HepG2 (cell line): ENCODE data around the gene CNPY4. TPM values are rescaled to one million over a fixed set of nuclear protein-coding genes. Genes with fewer than 3 reads are reported as not detected.

Experiments
- ARNT ChIP-seq: fragments of 450-650 bp; IDR thresholded peaks from 2 replicates; pipeline ENCODE4 v1.6.1; 2017
- ATF4 ChIP-seq, 2 experiments: fragments of 450-650 bp in 1 of 2; sonication (generic) in 1 of 2; formaldehyde crosslinking; IDR thresholded peaks; 2 replicates each; pipeline versions ENCODE4 v1.5.0 to v1.8.0; 2020 to 2022; ENCODE audit warnings: mild to moderate bottlenecking in 1 of 2, missing genetic modification reagents in 1 of 2
- CREM ChIP-seq, 2 experiments: sonication (generic) in 1 of 2; formaldehyde crosslinking in 1 of 2; IDR thresholded peaks; 2 replicates each; pipeline versions ENCODE4 v1.4.0 to v1.6.1; 2016 to 2020; ENCODE audit warnings: antibody characterized with exemption in 1 of 2, mild to moderate bottlenecking in 1 of 2, missing genetic modification reagents in 1 of 2
- FOXC1 ChIP-seq: sonication (generic); formaldehyde crosslinking; IDR thresholded peaks from 2 replicates; pipeline ENCODE4 v1.8.0; 2022; ENCODE audit warnings: mild to moderate bottlenecking, missing genetic modification reagents, borderline replicate concordance
- HHEX ChIP-seq: IDR thresholded peaks from 2 replicates; pipeline ENCODE4 v1.6.1; 2016; ENCODE audit warnings: control low read depth
- MXI1 ChIP-seq: IDR thresholded peaks from 3 replicates; pipeline ENCODE4 v1.6.1; 2012; ENCODE audit warnings: low read depth, low read length, inconsistent platforms, borderline replicate concordance
- NCOA2 ChIP-seq: sonication (generic); formaldehyde crosslinking; IDR thresholded peaks from 2 replicates; pipeline ENCODE4 v1.8.0; 2022; ENCODE audit warnings: inconsistent platforms
- PAWR ChIP-seq: sonication (generic); formaldehyde crosslinking; IDR thresholded peaks from 2 replicates; pipeline ENCODE4 v1.4.0; 2020; ENCODE audit warnings: missing genetic modification reagents, mild to moderate bottlenecking, borderline replicate concordance
- RELA ChIP-seq: sonication (generic); formaldehyde crosslinking; IDR thresholded peaks from 2 replicates; pipeline ENCODE4 v1.4.0; 2020; ENCODE audit warnings: missing genetic modification reagents
- REPIN1 ChIP-seq: sonication (generic); formaldehyde crosslinking; IDR thresholded peaks from 2 replicates; pipeline ENCODE4 v1.8.0; 2022; ENCODE audit warnings: missing genetic modification reagents, low read depth, mild to moderate bottlenecking, borderline replicate concordance
- RFXANK ChIP-seq: IDR thresholded peaks from 2 replicates; pipeline ENCODE4 v1.6.1; 2016
- SAFB2 ChIP-seq: sonication (generic); formaldehyde crosslinking; IDR thresholded peaks from 2 replicates; pipeline ENCODE4 v1.5.1; 2020; ENCODE audit warnings: missing genetic modification reagents, low read depth, mild to moderate bottlenecking, borderline replicate concordance
- SIX4 ChIP-seq: sonication (generic); formaldehyde crosslinking; IDR thresholded peaks from 2 replicates; pipeline ENCODE4 v1.4.0; 2020; ENCODE audit warnings: missing genetic modification reagents
- SMYD3 ChIP-seq: sonication (generic); formaldehyde crosslinking; IDR thresholded peaks from 2 replicates; pipeline ENCODE4 v1.8.1; 2023; ENCODE audit warnings: mild to moderate bottlenecking, missing genetic modification reagents
- SP140L ChIP-seq: sonication (generic); formaldehyde crosslinking; IDR thresholded peaks from 2 replicates; pipeline ENCODE4 v1.4.0; 2020; ENCODE audit warnings: missing genetic modification reagents, borderline replicate concordance
- TBX3 ChIP-seq: fragments of 450-650 bp; IDR thresholded peaks from 2 replicates; pipeline ENCODE4 v1.6.1; 2017; ENCODE audit warnings: antibody characterized with exemption, mild to moderate bottlenecking, inconsistent platforms, borderline replicate concordance
- TCF7L2 ChIP-seq: IDR thresholded peaks from 2 replicates; pipeline ENCODE4 v1.6.1; 2011; ENCODE audit warnings: mild to moderate bottlenecking, low read depth, low read length, moderate library complexity
- TEAD3 ChIP-seq: optimal IDR thresholded peaks from 2 replicates; pipeline ENCODE3; 2016; ENCODE audit warnings: borderline replicate concordance
- ZBTB14 ChIP-seq: sonication (generic); formaldehyde crosslinking; IDR thresholded peaks from 2 replicates; pipeline ENCODE4 v1.4.0; 2020; ENCODE audit warnings: missing genetic modification reagents
- ZNF10 ChIP-seq: sonication (generic); formaldehyde crosslinking; IDR thresholded peaks from 2 replicates; pipeline ENCODE4 v1.4.0; 2020; ENCODE audit warnings: mild to moderate bottlenecking, low read depth, missing genetic modification reagents, borderline replicate concordance
- ZNF12 ChIP-seq: sonication (generic); formaldehyde crosslinking; IDR thresholded peaks from 2 replicates; pipeline ENCODE4 v1.5.0; 2020; ENCODE audit warnings: missing genetic modification reagents
- ZNF225 ChIP-seq: sonication (generic); formaldehyde crosslinking; IDR thresholded peaks from 2 replicates; pipeline ENCODE4 v1.4.0; 2020; ENCODE audit warnings: mild to moderate bottlenecking, missing genetic modification reagents
- ZNF234 ChIP-seq: sonication (generic); formaldehyde crosslinking; conservative IDR thresholded peaks from 2 replicates; pipeline ENCODE4 v1.5.1; 2020; ENCODE audit warnings: mild to moderate bottlenecking, missing genetic modification reagents
- ZNF281 ChIP-seq: sonication (generic); formaldehyde crosslinking; IDR thresholded peaks from 2 replicates; pipeline ENCODE4 v1.4.0; 2020; ENCODE audit warnings: missing genetic modification reagents, borderline replicate concordance
- ZNF33A ChIP-seq: sonication (generic); formaldehyde crosslinking; IDR thresholded peaks from 2 replicates; pipeline ENCODE4 v1.5.1; 2020; ENCODE audit warnings: missing genetic modification reagents, mild to moderate bottlenecking, moderate library complexity, borderline replicate concordance
- ZNF468 ChIP-seq: sonication (generic); formaldehyde crosslinking; IDR thresholded peaks from 2 replicates; pipeline ENCODE4 v1.8.0; 2022; ENCODE audit warnings: mild to moderate bottlenecking, moderate library complexity, missing genetic modification reagents
- ZNF550 ChIP-seq: sonication (generic); formaldehyde crosslinking; IDR thresholded peaks from 2 replicates; pipeline ENCODE4 v1.4.0; 2020; ENCODE audit warnings: mild to moderate bottlenecking, missing genetic modification reagents, borderline replicate concordance
- ZNF614 ChIP-seq: IDR thresholded peaks from 2 replicates; pipeline ENCODE4 v1.6.1; 2018; ENCODE audit warnings: missing biosample characterization, missing genetic modification reagents, inconsistent platforms, borderline replicate concordance
- ZNF773 ChIP-seq: sonication (generic); formaldehyde crosslinking; IDR thresholded peaks from 2 replicates; pipeline ENCODE4 v1.4.0; 2020; ENCODE audit warnings: missing genetic modification reagents, borderline replicate concordance
- polyA plus RNA-seq, 8 experiments: library from polyadenylated mRNA; depleted of rRNA in 3 of 8; stranded (reverse) in 7 of 8; unstranded in 1 of 8; fragments of >200 nt; fragmentation: Illumina TruSeq in 4 of 8; extraction: Trizol in 4 of 8; gene quantifications; 2 replicates each; pipeline versions ENCODE4 v1.2.1 to v1.2.3, GENCODE V29; 2011 to 2016; ENCODE audit warnings: low read depth in 4 of 8, missing spikeins in 1 of 8, mixed read lengths in 1 of 8; ENCODE audit not compliant: insufficient read depth in 1 of 8
- total RNA-seq, 5 experiments: library from RNA; depleted of rRNA; stranded (reverse); fragments of >200 nt; fragmentation: Illumina TruSeq; extraction: Trizol; gene quantifications; 2 replicates each; pipeline ENCODE4 v1.2.3, GENCODE V29; 2016; ENCODE audit warnings: low read depth in 1 of 5

The CNPY4 gene
- total and polyA plus RNA-seq, 2 of the 13 experiments (the other 11 are each of a cell fraction or from before 2014, with no cell fraction given) = 6.2 to 12.7 TPM

DNA sequence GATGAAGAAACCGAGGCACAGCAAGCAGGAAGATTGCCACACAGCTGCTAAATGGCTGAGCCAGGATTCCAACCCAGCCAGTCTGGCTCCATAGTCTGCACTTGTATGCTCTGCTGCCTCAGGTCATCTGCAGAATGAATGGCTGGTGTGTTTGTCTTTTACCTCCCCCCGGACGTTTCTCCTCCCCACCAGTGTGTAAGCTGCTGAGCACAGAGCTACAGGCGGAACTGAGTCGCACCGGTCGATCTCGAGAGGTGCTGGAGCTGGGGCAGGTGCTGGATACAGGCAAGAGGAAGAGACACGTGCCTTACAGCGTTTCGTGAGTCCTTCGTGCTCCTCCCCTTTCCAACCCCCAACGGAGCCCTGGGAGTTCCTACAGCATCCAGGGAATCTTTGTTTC, 2.6 kb downstream of the CNPY4 start (continued):
- TF ChIP-seq TBX3 (no peak), RELA (CRISPR knock-in tag) (no peak), TCF7L2 (no peak), RFXANK (CRISPR knock-in tag) (no peak), PAWR (CRISPR knock-in tag) (no peak), REPIN1 (no peak), CREM (IDR thresholded peaks at IDR 0.05) (no peak), CREM (CRISPR knock-in tag; IDR thresholded peaks at IDR 0.05) (no peak), ZBTB14 (CRISPR knock-in tag) (no peak), ZNF33A (CRISPR knock-in tag) (no peak), ZNF550 (CRISPR knock-in tag) (no peak), ZNF225 (no peak), ATF4 (CRISPR knock-in tag; IDR thresholded peaks at IDR 0.05) (no peak), HHEX (0 out of 2 replicates have a peak, but pooled peaks have one; percentile 18), SIX4 (CRISPR knock-in tag) (no peak), ZNF468 (CRISPR knock-in tag) (no peak), TEAD3 (CRISPR knock-in tag) (peak; percentile 67), SP140L (CRISPR knock-in tag) (no peak), ZNF773 (no peak), FOXC1 (CRISPR knock-in tag) (no peak), MXI1 (peak; percentile 53; the same call in 1 of the 3 replicates), SMYD3 (no peak), ARNT (no peak), ZNF234 (CRISPR knock-in tag) (no peak), SAFB2 (0 out of 2 replicates have a peak, but pooled peaks have one; percentile 24), ZNF12 (CRISPR knock-in tag) (0 out of 2 replicates have a peak, but pooled peaks have one; percentile 25), ZNF10 (CRISPR knock-in tag) (no peak), NCOA2 (peak; percentile 33; the same call in 1 of the 2 replicates), ZNF614 (CRISPR knock-in tag) (peak; percentile 76; the same call in 1 of the 2 replicates), ZNF281 (peak; percentile 28; the same call in 1 of the 2 replicates)
